Thoracic aorta (tissue), 2 donors: ENCODE measurements around the gene NYAP2. TPM values are rescaled to one million over a fixed set of nuclear protein-coding genes. Genes with fewer than 3 reads are reported as not detected.

ENCODE experiments used
- ATAC-seq: fragments of 150-250 bp; one replicate; pipeline ENCODE4 v1.8.0; 2017; ENCODE audit warnings: low read depth; ENCODE audit not compliant: insufficient number of reproducible peaks, low FRiP score
- DNase-seq: peaks from one replicate; pipeline ENCODE4 v3.0.0-alpha.2; 2020; ENCODE audit warnings: low spot score
- H3K27ac ChIP-seq, 2 donors: fragments of 200-600 bp; sonication (generic); 1 replicate in 1 of 2; 2 replicates in 1 of 2; pipeline ENCODE4 v1.5.1; 2016; ENCODE audit warnings: mild to moderate bottlenecking in 2 of 2, moderate library complexity in 2 of 2
- H3K27me3 ChIP-seq: fragments of 200-600 bp; sonication (generic); replicated peaks from 2 replicates; pipeline ENCODE4 v1.6.0; 2016; ENCODE audit warnings: mild to moderate bottlenecking; ENCODE audit not compliant: insufficient read depth
- H3K36me3 ChIP-seq: fragments of 200-600 bp; sonication (generic); one replicate; pipeline ENCODE4 v1.5.1; 2016
- H3K4me1 ChIP-seq, 2 donors: fragments of 200-600 bp; sonication (generic); 1 replicate in 1 of 2; 2 replicates in 1 of 2; pipeline versions ENCODE4 v1.5.1 to v1.6.0; 2016; ENCODE audit warnings: low read depth in 2 of 2, mild to moderate bottlenecking in 1 of 2; ENCODE audit not compliant: control insufficient read depth in 1 of 2
- H3K4me3 ChIP-seq: fragments of 200-600 bp; sonication (generic); 2 replicates; pipeline ENCODE4 v1.5.1; 2016; ENCODE audit warnings: mild to moderate bottlenecking
- H3K9me3 ChIP-seq: fragments of 200-600 bp; sonication (generic); 2 replicates; pipeline ENCODE4 v1.5.1; 2016
- CTCF ChIP-seq: fragments of 200-600 bp; sonication (generic); IDR thresholded peaks from one replicate; pipeline ENCODE4 v1.5.1; 2019; ENCODE audit warnings: antibody characterized with exemption
- total RNA-seq, 2 donors: library from RNA; depleted of rRNA; stranded (reverse); fragments of >200 nt; gene quantifications; one replicate each; pipeline versions ENCODE4 v1.1.0 to v1.2.3, GENCODE V29; 2016

NYAP2 gene
- total RNA-seq, 2 donors from 2014 or later = 0.14 TPM; not detected in 1

GRCh38 chr2:225456619-225457260 is 57.2 kb downstream of the NYAP2 start:
- no peak for ATAC-seq

GRCh38 chr2:225457482-225457881 is 58.0 kb downstream of the NYAP2 start:
- no peak overlapping the region for H3K4me3 ChIP-seq
- no peaks in the 10 kb centered on the region for H3K4me1 ChIP-seq
- H3K27me3 ChIP-seq = no peaks in the 10 kb centered on the region
- H3K36me3 ChIP-seq = no peaks in the 10 kb centered on the region
- DNase-seq = no peak
- no peaks in the 10 kb centered on the region for H3K9me3 ChIP-seq
- no peak overlapping the region for H3K27ac ChIP-seq
- ATAC-seq = no peak
- TF ChIP-seq CTCF = no peak

More at GRCh38 chr2:225456619-225457260, 57.2 kb downstream of the NYAP2 start:
- no peaks in the 10 kb centered on the region for H3K36me3 ChIP-seq
- H3K4me3 ChIP-seq = no peak overlapping the region
- H3K4me1 ChIP-seq = no peaks in the 10 kb centered on the region
- H3K27me3 ChIP-seq = no peaks in the 10 kb centered on the region
- TF ChIP-seq CTCF = no peak
- DNase-seq = no peak
- no peaks in the 10 kb centered on the region for H3K9me3 ChIP-seq
- no peak overlapping the region for H3K27ac ChIP-seq

GRCh38 chr2:225458431-225459117 is 59.1 kb downstream of the NYAP2 start:
- H3K36me3 ChIP-seq = no peaks in the 10 kb centered on the region
- no peak for TF ChIP-seq CTCF

GRCh38 chr2:225462417-225462816 is 62.9 kb downstream of the NYAP2 start:
- no peaks in the 10 kb centered on the region for H3K27me3 ChIP-seq
- DNase-seq (no peak), ATAC-seq (no peak)
- TF ChIP-seq CTCF = no peak
- no peak overlapping the region for H3K27ac ChIP-seq
- H3K4me1 ChIP-seq = no peaks in the 10 kb centered on the region
- no peaks in the 10 kb centered on the region for H3K36me3 ChIP-seq
- H3K4me3 ChIP-seq = no peak overlapping the region
- H3K9me3 ChIP-seq = no peaks in the 10 kb centered on the region

More at GRCh38 chr2:225458431-225459117, 59.1 kb downstream of the NYAP2 start:
- no peaks in the 10 kb centered on the region for H3K9me3 ChIP-seq
- no peaks in the 10 kb centered on the region for H3K4me1 ChIP-seq
- no peak overlapping the region for H3K4me3 ChIP-seq
- H3K27me3 ChIP-seq = no peaks in the 10 kb centered on the region
- no peak for ATAC-seq
- no peak overlapping the region for H3K27ac ChIP-seq
- DNase-seq = no peak

GRCh38 chr2:225462945-225463344 is 63.4 kb downstream of the NYAP2 start:
- no peak overlapping the region for H3K4me3 ChIP-seq
- no peaks in the 10 kb centered on the region for H3K36me3 ChIP-seq
- no peak for ATAC-seq
- H3K4me1 ChIP-seq = no peaks in the 10 kb centered on the region
- no peaks in the 10 kb centered on the region for H3K27me3 ChIP-seq
- no peak for TF ChIP-seq CTCF
- no peaks in the 10 kb centered on the region for H3K9me3 ChIP-seq
- H3K27ac ChIP-seq = no peak overlapping the region
- DNase-seq = no peak
